GM19455 (cell line): ENCODE data around the gene SLC17A1.

Experiments used
- ATAC-seq: cut with Tn5 transposase; IDR thresholded peaks from one replicate; pipeline ENCODE4 v1.9.1; 2021; ENCODE audit not compliant: unreplicated experiment

Gene SLC17A1, protein sequence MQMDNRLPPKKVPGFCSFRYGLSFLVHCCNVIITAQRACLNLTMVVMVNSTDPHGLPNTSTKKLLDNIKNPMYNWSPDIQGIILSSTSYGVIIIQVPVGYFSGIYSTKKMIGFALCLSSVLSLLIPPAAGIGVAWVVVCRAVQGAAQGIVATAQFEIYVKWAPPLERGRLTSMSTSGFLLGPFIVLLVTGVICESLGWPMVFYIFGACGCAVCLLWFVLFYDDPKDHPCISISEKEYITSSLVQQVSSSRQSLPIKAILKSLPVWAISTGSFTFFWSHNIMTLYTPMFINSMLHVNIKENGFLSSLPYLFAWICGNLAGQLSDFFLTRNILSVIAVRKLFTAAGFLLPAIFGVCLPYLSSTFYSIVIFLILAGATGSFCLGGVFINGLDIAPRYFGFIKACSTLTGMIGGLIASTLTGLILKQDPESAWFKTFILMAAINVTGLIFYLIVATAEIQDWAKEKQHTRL

DNA sequence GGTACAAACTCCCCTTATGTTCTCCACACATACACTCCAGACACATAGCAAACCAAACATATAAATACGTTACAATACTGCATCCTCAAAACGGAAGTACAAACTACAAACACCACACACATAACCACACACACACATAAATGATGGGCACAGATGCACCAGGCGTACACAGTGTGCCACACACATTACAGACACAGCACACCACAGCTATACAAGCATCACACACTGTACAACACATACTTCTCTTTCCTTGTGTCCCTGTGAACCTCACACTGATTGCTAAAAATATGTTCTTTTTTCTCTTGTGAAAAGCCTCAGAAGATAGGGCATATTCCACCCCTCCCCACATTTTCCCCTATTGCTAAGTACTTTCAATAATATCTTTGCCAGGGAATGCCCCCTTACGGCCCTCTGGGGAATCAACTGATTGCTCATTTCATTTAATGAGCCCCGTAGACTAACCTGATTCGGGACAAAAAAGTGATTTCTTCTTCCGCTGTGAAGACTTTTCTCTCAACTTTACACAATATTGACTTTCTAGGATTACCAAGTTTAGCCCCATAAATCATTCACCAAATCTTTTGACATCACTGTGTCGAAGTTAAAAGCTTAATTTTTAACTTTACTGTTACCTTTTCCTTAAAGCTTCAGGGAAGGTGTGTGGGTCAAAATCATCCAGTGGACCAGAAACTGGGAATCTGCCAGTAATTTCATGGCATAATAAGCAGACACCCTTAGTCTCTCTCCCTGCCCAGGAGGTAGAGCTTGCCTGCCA is at the start of gene SLC17A1:
Gene SLC17A1, minus strand, starts transcription at position 521 of the 775 bp plus-strand sequence. CDS start 1,495 bp downstream, outside the sequence.
- ATAC-seq: no peak

DNA sequence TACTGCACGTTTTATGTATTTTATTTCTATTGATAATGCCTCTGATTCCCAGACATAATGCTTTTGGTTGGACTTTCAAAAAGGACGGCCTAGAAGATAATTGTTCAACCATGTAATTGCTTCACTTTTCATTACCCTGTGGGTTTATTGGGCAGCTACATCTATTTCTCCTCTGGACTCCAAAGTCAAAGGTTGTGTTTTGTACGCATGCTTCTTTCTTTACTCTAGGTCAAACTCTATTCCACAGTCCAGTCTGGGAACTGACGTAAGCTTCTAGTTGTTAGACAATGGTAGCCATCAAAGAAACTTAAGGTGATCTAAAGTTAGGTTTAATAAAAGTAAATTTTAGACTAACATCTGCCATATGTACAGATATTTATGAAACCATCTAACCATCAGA is 48.7 kb upstream of the SLC17A1 start:
- ATAC-seq: no peak

DNA sequence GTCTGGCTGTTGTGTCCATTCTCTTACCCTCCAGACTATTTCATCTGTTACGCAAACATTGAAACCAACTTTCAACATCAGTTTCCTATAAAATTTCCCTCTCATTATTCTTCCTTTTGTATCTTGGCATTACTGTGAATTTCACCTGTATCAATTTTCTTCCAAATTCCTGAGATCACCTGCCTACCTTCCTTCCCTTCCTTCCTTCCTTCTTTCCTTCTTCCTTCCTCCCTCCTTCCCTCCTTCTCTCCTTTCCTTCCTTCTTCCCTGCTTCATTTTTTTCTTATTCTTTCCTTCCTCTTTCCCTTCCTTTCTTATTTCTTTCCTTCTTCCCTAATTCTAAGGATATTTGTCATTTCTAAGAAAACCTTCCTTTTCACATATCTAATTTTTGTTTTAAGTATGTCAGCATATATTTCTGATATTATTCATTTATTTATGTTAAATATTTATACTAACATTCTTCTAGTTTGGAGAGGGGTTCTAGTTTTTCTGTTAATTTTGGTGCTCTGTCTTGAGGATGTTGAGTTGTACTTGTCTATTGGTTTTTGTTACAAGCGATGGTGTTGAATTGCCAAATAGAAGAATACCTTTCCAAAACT is 47.0 kb upstream of the SLC17A1 start:
- ATAC-seq: no peak

DNA sequence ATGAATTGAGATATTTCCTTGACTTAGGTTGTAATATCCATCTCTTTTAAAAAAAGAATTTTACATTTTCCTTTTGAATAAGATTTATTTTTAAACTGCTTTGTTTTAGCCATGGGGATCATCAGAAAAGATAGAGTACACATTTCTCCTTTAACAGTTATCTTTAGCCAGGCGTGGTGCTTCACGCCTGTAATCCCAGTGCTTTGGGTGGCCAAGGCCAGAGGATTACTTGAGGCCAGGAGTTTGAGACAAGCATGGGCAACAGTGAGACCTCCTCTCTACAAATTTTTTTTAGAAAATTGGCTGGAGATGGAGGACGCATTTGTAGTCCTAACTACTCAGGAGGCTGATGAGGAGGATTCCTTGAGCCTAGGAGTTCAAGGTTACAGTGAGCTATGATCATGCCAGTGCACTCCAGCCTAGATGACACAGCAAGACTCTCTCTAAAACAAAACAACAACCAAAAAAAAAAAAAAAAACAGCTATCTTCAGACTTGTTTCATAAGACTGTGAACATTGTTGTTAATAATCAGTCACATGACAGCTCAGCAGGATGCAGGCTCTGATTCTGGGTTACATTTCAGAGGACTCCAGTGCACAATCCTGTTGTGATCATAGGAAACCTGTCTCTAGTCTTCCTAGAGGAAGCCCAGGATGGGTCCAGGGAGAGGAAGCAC is 44.2 kb upstream of the SLC17A1 start:
- ATAC-seq: no peak

DNA sequence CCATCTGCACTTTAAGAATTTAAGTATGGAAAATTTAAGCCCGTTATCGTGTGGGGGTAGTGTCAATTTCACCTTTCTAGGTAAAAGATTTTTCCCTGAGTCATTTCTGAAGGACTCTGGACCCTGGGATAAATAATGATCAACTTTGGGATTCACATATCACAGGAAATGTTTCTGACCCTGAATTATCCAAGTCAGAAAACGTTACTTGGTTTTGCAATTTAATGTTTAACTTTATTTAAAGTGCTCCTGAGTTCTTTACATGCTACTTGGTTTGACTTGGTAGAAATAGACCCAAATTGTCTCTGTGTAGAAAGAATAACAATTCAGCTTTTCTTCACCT is 43.7 kb upstream of the SLC17A1 start:
- ATAC-seq: no peak

DNA sequence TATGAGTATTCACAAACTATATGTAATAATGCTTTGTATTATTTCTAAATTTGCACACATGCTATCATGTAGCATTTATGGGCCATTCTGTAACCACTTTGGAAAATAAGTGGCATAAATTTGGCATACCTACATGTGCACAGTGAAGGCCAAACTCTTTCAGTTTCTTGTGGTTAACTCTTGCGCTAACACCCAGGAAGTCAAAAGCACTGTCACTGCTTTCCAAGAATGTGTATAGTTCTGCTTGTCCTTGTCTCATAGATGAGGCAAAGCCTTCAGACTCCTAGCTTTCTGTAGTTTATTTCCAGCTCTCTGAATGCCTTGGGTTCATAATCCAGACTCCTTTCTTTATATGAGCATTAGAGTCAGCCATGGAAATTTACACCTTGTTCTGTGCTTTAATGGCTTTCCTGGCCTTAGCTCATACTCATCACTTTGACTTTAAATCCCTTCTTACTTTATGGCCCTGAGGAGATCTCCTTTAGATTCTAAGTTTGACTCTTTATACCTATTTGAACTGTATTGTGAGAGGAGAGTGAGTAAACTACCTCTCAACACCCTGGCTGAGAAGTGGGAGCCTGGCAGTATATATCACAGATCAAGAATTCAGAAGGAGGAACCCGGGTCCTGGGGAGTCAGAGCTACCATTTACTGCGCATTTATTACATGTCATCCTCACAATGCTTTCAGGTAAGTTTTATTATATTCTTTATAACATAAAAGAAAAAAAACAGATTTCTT is 43.1 kb upstream of the SLC17A1 start:
- ATAC-seq: no peak

DNA sequence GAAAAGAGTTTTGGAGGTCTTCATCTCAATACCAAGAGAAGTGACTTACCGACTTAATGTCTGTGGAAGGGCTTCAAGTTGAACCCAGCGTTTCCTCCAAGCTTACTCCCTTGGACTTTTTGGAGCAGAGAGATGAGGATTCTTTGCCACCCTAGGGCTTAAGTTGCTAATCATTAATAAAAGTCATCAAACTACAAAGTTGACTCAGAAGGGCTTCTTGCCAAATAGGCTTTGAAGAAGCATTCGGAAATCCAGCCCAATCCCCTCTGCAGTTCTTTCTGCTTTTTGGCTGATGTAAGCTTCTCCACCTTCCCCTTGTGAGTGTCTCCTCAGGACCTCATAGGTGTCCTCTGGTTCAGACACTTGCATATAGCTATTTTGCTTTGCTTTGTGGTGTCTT is 42.3 kb upstream of the SLC17A1 start, which contains the start of gene SLC17A3:
Gene SLC17A3, minus strand, starts transcription at position 126 of the 400 bp plus-strand sequence. CDS start 5,856 bp downstream, outside the sequence.
- ATAC-seq: no peak

DNA sequence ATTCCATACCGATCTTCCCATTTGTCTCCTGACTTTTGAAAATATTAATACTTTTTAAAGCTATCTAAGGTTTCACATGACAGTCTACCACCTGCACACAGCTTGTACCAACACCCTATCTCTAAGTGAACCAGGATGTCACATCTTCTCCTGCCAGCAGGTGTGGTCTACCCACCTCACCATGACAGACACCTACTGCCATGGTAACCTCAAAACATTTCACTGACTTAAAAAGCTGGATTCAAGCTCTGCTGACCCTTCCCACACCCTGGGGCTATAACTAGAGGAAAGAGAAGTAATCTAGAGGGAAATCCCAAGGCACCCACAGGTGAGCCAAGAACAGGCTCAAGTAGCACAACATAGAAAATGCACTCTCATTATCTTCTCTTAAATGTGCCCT is 41.0 kb upstream of the SLC17A1 start:
- no peak for ATAC-seq

DNA sequence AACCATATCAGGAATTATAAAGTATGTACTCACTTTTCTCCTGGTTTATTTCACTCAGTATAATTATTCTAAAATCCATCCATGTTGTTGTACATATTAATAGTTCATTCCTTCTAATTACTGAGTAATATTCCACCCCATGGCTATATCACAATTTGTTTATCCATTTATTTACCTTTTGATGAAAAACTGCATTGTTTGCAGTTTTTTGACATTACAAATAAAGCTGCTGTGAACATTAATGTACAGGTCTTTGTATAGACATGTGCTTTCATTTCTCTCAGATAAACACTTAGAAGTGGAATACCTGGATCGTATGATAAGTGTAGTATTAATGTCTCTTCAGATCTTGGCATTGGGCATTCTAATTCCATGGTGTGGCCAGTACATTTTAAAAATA is 38.0 kb upstream of the SLC17A1 start:
- ATAC-seq: no peak

DNA sequence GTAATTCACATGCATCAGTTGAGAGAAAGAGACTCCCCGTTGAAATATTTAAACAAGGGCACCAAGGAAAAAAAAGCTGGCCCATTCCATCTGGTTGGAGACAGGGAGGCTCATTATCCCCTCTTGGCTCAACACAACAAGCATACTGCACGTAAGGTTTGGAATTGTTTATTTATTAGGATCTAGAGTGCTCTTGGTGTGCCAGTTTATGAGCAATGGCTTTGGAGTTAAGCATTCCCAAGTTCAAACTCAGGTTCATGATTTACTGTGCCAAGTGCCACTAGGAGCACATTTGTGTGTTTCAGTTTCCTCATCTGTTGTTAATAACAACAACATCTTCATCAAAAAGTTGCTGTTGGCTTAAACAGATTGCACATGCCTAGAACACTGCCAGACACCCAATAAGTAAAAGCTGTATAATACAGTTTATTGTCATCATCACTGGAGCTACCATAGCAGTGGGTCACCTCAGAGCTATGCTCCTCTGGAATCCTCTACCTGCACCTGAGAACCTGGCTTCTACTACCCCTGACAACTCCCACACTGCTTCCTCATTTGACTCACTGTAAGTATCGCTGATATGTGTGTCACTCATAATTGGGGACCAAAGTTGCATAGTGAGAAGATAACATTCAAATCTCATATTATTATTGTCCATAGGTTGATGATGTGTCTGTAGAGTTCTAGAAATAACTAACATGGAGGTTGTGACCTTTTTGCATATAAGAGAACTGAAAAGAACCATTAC is 36.8 kb upstream of the SLC17A1 start:
- no peak for ATAC-seq

DNA sequence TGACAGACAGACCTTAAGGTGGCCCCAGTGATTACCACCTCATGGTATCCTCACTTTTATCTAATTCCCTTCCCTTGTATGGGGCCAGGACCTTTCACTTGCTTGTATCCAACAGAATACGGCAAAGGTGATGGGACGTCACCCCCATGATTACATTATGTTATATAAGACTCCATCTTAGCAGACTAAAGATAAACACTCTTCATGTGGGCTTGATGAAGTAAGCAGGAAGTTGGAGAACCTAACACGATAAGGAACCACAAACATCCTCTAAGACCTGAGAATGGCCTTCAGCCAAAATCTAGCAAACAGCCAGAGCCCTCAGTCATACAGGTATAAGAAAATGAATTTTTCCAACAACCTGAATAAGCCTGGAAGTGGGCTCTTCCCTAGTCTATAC is 34.2 kb upstream of the SLC17A1 start:
- ATAC-seq: no peak

DNA sequence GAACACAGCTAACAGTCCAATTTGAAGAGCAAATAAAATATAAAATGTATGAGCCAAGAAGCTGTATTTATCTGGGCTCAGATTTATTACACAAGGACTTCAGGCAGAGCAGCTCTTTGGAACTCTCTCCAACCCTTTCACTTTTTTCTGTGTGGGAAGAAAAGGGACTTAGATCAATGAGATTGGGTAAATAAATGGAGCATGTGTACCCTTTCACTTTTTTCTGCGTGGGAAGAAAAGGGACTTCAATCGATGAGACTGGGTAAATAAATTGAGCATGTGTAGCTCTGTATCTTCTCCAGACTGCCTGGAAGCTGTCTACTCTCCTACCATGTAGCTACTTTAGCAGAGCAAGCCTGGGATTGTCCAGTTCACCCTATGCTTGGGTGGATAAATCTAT is 31.5 kb upstream of the SLC17A1 start:
- ATAC-seq: no peak

DNA sequence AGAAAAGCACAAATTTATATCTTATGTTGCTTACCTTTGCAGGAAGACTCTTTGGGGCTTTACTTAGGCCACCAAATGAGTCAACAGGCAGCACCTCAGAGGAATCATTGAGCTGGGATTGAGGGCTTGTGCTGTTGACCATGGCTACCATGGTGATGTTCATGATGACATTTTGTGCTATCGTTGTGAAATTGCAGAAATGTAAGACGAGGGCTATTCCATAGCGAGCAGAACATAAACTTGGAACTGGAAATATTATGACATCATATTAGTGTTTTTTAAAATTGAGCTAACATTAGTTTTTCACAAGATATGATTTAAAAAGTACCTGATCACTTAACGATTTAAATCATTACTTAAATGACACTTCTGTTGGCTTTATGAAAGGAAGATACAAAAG is 30.3 kb upstream of the SLC17A1 start:
- ATAC-seq: no peak

DNA sequence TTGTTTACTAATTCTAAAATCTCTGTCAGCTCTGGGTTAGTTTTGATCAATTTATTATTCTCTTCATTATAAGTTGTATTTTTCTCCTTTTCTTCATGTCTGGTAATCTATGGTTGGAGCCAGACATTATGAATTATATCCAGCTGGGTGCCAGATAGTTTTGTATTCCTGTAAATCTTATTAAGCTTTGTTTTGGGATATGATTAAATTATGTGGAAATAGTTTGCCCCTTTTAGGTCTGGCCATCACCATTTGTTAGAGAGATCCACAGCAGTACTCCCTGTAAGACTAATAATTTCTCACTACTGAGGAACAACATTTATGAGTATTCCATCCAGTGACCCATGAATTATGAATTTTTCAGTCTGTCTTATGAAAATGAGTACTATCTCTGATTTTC is 20.9 kb upstream of the SLC17A1 start:
- ATAC-seq: no peak

DNA sequence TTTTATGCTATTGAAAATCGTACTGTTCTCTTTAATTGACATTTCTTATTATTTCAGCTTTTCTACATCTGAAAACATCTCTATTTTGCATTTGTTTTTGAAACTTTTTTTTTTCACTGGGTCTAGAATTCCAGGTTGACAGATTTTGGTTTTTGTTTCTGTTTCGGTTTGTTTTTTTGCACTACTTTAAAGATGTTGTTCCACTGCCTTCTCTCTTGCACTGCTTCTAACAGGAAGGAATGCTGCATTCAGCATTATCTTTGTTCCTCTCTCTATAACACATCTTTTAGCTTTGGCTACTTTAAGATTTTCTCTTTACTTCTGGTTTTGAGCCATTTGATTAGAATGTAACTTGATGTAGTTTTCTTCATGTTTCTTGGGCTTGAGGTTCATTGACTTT is 20.1 kb upstream of the SLC17A1 start:
- no peak for ATAC-seq

DNA sequence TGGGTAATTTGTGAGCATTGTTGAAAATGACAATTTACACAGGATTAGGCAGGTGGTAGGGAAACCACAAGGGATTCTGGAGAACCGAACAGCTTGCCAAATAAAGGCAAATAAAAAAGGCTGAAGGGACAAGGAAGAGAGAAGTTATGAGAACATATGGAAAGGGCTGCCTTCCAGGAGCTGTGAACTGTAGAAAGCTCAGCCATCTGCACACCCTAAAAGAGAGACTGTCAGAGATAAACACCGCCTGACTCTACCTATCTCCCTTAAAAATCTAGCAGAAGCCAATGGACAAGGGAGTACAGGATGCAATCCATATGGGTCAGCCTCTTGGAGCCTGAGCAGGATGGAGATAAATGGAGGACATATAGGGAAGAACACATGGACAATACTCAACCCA is 12.7 kb upstream of the SLC17A1 start:
- ATAC-seq: no peak

DNA sequence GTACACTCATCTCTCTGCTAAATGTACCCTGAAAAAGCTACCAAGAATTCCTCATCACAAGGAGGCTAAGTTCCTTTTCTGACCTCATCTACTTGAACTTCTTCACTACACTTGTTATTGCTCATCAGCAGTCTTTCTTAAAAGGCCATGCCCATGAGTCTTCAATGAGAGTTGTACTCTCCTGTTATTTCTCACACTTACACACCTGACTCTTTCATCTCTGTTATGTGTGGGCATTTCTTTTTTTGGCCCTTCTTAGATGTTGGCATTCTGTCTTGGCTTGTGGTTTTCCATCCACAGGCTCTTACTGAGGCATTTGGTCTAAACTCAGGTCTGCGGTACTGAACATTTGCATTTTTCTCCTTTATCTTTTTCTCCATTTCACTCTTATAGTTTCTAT is 10.7 kb upstream of the SLC17A1 start:
- no peak for ATAC-seq

DNA sequence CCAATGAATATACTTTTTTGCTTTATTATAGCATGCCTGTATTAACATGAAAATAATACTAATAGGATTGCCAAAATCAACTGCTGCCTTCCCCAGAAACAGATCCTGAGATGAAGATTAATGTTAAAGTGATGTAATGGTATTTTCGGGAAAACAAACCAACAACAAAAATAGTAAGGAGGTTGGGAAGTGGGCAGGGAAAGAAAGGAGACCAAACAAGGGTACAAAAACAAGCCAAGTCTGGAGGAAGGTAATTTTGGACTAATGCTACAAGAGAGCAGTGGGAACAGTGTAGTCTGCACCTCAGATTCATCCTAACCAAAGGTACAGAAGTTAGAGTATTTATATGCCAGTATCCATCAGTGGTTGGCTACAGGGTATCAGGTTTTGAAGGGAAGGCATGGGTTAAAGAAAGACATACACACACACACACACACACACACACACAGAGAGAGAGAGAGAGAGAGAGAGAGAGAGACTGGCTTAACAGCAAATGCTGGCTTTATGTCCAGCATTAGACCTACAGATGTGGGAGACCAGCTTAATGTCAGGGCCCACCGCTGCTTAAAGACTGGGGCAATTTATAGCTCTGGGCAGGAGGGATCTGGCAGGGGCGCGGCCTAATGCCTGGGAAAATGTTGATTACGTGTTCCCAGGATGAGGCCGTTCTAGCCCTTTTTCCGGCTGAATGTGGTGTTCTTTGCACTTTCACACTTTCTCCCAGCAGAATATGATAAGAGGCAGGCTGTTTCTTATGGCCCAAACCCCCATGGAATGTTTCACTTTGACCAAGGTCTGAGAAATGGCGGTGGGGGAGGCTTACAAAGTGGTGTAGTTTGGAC is 3.8 kb upstream of the SLC17A1 start:
- ATAC-seq: no peak

DNA sequence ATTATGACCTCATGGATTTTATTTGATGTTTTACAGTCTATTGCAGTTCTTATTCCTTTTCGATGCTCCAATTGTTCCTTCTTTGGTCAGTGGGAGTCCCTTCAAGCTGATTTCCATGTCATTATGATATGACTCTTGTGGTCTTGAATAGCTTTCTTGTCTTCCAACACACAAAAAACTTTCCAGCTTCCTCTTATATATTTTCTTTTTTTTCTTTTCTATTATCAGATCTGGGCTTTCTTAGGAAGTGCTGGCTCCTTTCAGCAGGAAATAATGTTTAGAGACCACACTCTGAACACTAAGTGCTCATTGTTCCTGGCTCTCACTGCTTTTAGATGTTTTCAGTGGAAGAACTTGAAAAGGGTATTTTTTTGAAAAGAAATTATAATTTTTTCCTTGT is 3.1 kb upstream of the SLC17A1 start:
- ATAC-seq: no peak
